Chondrocyte (in vitro differentiated cells): ENCODE measurements around the gene URAD. TPM values are rescaled to one million over a fixed set of nuclear protein-coding genes. Genes with fewer than 3 reads are reported as not detected.
"Not testable (repeated sequence)": the region's sequence is repeated elsewhere in the genome, so short reads cannot be mapped to it uniquely, and the experiment has no call there.

Experiments used
- DNase-seq: peaks from one replicate; pipeline ENCODE4 v3.0.0; 2021; ENCODE audit warnings: mixed read lengths, low spot score
- H3K27ac Mint-ChIP-seq: one replicate; pipeline ENCODE4 v1.8.0; 2021; ENCODE audit warnings: mild to moderate bottlenecking, moderate library complexity, mixed read lengths; ENCODE audit not compliant: unreplicated experiment
- H3K27me3 Mint-ChIP-seq: 2 replicates; pipeline ENCODE4 v1.8.0; 2021; ENCODE audit warnings: low read depth, mixed read lengths
- H3K36me3 Mint-ChIP-seq: 2 replicates; pipeline ENCODE4 v1.8.0; 2021; ENCODE audit warnings: low read depth, mixed read lengths
- H3K4me1 Mint-ChIP-seq: 2 replicates; pipeline ENCODE4 v1.8.0; 2021; ENCODE audit warnings: low read depth, mild to moderate bottlenecking, mixed read lengths
- H3K4me3 Mint-ChIP-seq: one replicate; pipeline ENCODE4 v1.8.0; 2021; ENCODE audit warnings: mild to moderate bottlenecking, moderate library complexity, mixed read lengths; ENCODE audit not compliant: unreplicated experiment
- H3K9me3 Mint-ChIP-seq: 2 replicates; pipeline ENCODE4 v1.8.0; 2021; ENCODE audit warnings: low read depth, mixed read lengths
- CTCF ChIP-seq: fragments of 200-600 bp; sonication (generic); IDR thresholded peaks from 2 replicates; pipeline ENCODE4 v1.5.0; 2021; ENCODE audit warnings: antibody characterized with exemption, mild to moderate bottlenecking, moderate library complexity
- total RNA-seq: library from RNA; stranded (reverse); gene quantifications from 3 replicates; pipeline ENCODE4 v1.2.1, GENCODE V29; 2021

The URAD gene
- total RNA-seq, 1 donor from 2014 or later, result not detected

- Mint-ChIP-seq H3K27ac (no peak overlapping the region), H3K4me3 (no peak overlapping the region), H3K36me3 (no peaks in the 10 kb centered on the region), H3K27me3 (peaks cover 81% of the 10 kb centered on the region), H3K4me1 (peaks cover 14% of the 10 kb centered on the region), H3K9me3 (no peaks in the 10 kb centered on the region)
- no peak for DNase-seq
- TF ChIP-seq CTCF, result no peak
Measured at GRCh38 chr13:27966641-27967202, 21.8 kb downstream of the URAD start.

- H3K36me3 Mint-ChIP-seq, result no peaks in the 10 kb centered on the region
- H3K27ac Mint-ChIP-seq, result no peak overlapping the region
- no peaks in the 10 kb centered on the region for H3K9me3 Mint-ChIP-seq
- no peak for TF ChIP-seq CTCF
- peaks cover 79% of the 10 kb centered on the region for H3K27me3 Mint-ChIP-seq
- peaks cover 18% of the 10 kb centered on the region for H3K4me1 Mint-ChIP-seq
- no peak for DNase-seq
- no peak overlapping the region for H3K4me3 Mint-ChIP-seq
Measured at GRCh38 chr13:27965740-27966640, 22.5 kb downstream of the URAD start.

GRCh38 chr13:27965343-27965739, 23.2 kb downstream of the URAD start:
- Mint-ChIP-seq H3K9me3 (no peaks in the 10 kb centered on the region), H3K27me3 (peaks cover 75% of the 10 kb centered on the region), H3K4me1 (peaks cover 21% of the 10 kb centered on the region), H3K4me3 (no peak overlapping the region), H3K36me3 (no peaks in the 10 kb centered on the region), H3K27ac (no peak overlapping the region)
- DNase-seq, result no peak
- no peak for TF ChIP-seq CTCF

- no peak overlapping the region for H3K27ac Mint-ChIP-seq
- peaks cover 24% of the 10 kb centered on the region for H3K4me1 Mint-ChIP-seq
- TF ChIP-seq CTCF, result no peak
- no peaks in the 10 kb centered on the region for H3K9me3 Mint-ChIP-seq
- H3K27me3 Mint-ChIP-seq, result peaks cover 77% of the 10 kb centered on the region
- no peak overlapping the region for H3K4me3 Mint-ChIP-seq
- no peaks in the 10 kb centered on the region for H3K36me3 Mint-ChIP-seq
- no peak for DNase-seq
Measured at GRCh38 chr13:27964741-27965323, 23.7 kb downstream of the URAD start.

GRCh38 chr13:27964206-27964605, 24.3 kb downstream of the URAD start:
- H3K36me3 Mint-ChIP-seq, H3K4me3 Mint-ChIP-seq, H3K27ac Mint-ChIP-seq, H3K9me3 Mint-ChIP-seq, DNase-seq: not testable (repeated sequence)
- H3K27me3 Mint-ChIP-seq, result peaks cover 75% of the 10 kb centered on the region
- H3K4me1 Mint-ChIP-seq, result peaks cover 21% of the 10 kb centered on the region
